GM21737 (cell line): Measurements from ENCODE around the gene URI1.
A peak's percentile ranks its signal among the peaks of the same experiment; 100 is the strongest.
"Not testable (repeated sequence)": the region's sequence is repeated elsewhere in the genome, so short reads cannot be mapped to it uniquely, and the experiment has no call there.

ENCODE experiments used
- ATAC-seq: cut with Tn5 transposase; IDR thresholded peaks from one replicate; pipeline ENCODE4 v1.9.1; 2021; ENCODE audit warnings: mild to moderate bottlenecking, moderate library complexity; ENCODE audit not compliant: unreplicated experiment

The URI1 gene

DNA sequence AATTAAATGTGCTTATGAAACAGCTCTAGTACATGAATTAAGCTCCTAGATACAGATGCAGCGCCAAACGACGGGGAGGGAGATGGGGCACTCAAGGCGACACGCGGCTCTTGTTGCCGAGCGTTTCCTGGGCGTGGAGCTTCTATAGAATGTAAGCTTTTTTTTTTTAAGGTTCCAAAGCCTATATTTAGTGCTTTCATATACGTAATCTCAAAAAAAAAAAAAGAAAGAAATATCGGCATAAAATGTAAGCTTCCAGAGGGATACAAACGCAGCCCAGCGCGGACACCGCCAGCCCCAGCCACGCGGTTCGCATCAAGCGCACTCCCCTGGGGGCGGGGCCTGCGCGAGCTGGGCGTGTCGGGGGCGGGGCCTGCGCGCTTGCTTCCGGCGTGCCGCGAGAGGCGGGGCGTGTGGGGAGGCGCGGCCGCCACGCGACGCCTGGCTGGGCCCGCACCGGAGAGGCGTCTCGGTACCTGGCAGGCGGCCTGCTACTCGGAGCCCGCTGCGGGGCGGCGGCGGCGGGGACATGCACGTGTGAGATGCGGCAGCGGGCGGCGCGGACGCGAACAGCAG is at the start of gene URI1:
Gene URI1, plus strand, starts transcription at position 412 of the 576 bp plus-strand sequence. CDS start 309 bp downstream, outside the sequence.
- peak; percentile 86 for ATAC-seq

DNA sequence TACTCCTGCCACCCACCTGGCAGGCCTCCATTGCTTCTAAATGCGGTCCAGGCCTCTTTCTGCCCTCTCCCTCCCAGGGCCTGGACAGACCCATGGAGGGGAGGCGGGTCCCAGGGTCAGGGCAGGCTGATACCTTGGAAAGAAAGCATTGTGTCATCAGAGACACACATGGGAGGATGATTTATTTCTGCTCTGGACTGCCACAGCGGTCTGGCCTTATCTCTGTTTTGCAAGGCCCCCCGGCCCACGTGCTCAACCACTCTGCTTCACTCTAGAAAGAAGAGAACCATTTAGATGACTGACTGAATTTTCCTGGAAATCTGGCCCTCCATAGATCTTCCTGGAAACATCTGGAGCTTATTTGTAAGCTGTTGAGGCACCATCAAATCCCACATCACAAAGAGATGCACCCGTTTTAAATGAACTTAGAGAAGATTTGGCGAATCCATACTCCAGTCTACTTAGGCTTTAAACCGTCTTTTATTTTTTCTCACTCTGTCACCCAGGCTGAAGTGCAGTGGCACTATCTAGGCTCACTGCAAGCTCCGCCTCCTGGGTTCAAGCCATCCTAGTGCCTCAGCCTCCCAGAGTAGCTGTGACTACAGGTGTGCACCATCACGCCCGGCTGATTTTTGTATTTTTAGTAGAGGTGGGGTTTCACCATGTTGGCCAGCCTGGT is 48.3 kb upstream of the URI1 start:
- no peak for ATAC-seq

DNA sequence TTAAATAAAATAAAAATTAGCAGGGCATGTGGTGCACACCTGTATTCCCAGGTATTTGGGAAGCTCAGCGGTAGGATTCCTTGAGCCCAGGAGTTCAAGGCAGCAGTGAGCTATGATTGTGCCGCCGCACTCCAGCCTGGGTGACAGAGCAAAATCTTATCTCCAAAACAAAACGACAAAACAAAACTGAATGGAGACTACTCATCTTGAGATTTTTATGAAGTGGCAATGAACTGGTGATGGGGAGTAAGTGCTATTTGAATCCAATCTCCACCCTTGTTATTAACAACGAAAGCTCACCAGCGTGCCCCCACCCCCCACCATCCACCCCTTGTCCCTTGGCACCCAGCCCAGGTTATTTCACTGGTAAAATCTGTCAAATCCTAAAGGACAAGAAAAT is 45.2 kb upstream of the URI1 start:
- no peak for ATAC-seq

DNA sequence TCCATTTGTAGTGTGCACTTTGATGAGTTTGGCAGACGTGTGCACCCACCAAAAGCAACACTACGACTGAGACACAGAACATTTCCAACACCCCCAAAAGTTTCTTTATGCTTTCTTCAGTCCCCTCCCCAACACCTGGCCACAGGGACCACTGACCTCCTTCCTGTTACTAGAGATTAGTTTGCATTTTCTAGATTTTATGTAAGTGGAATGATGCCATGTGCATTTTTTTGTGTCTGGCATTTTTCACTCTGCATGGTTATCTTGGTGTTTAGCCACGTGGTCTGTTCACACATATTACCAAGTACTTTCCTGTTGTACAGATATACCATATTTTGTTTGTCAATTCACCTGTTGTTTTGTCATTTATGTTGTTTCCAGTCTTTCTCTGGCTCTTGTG is 44.6 kb upstream of the URI1 start:
- no peak for ATAC-seq

DNA sequence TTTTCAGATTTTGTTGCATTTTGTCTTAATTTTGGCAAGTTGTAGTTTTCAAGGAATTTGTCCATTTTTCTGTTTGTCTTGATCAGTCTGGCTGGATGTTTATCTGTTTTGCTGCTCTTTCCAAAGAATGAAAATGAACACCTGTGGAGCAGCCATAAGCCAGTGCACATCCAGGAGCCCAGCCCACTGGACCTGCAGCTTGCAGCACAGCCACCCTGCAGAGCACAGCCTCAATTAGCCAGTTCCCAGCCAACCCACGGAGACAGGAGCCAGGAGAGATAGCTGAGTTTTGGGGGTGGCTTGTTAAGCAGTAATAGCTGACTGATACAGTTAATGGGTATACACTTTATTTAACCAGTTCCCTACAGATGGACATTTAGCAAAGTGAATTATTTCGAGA is 38.0 kb upstream of the URI1 start:
- ATAC-seq: no peak

DNA sequence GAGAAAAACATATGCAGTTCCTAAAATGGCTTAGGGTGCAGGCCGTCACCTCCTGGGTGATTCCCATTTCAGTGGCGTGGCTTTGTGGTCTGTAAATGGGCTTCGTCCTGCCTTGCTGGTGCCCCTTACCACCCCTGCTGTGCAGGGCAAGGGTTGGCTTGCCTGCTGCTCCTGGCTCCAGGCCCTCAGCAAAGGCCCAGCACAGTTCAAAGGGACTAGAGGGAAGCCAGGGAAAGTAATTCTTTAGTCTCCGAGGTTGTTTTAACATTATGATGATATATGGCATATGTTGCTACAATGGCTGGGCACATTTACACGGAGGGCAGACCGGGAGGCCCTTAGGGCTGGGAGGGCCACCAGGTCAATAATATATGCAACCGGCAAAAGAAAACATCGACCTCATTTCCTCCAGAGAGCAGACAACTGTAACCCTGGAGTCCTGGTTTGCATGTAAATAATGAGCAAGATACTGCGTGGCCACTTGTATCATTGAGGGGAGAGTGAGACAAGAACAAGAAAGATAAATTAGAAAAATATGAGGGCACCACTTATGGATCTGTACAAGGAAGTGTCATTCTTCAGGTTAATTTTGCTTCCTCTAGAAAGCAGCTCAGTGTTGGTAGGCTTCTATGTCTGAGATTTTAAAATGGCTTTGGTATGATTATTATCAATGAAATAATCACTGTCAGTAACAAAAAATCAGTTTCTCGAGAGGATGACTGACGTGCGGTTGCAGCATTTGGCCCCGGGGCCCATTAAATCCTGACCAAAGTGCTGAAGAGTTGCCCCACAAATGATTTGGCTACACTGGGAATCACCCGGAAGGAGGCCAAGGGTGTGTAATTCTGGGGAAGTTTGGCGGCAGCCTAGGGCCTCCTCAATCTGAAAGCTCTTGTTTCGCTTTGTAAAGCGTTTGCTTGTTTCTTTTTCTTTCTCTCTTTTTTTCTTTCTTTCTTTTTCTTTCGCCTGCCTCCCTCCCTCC is 32.8 kb upstream of the URI1 start:
- ATAC-seq: no peak

GRCh38 chr19:29914933-29915332 is 27.1 kb upstream of the URI1 start:
- ATAC-seq: no peak

- not testable (repeated sequence) for ATAC-seq
Measured at GRCh38 chr19:29915832-29916231, 26.2 kb upstream of the URI1 start.

DNA sequence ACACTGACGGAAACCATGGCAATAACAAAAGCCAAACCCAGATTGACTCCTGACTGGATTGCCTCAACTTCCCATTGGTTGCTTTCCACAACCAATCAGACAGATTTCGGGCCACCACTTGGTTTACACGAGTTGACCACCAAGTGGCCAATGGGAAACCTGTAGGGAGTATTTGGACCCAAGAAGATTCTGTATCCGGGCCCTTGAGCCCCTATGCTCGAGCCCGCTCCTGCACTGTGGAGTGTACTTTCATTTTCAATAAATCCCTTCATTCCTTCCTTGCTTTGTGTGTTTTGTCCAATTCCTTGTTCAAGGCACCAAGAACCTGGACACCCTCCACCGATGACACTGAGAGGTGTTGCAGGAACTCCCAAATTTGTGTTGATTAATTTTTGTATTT is 24.1 kb upstream of the URI1 start:
- no peak for ATAC-seq

DNA sequence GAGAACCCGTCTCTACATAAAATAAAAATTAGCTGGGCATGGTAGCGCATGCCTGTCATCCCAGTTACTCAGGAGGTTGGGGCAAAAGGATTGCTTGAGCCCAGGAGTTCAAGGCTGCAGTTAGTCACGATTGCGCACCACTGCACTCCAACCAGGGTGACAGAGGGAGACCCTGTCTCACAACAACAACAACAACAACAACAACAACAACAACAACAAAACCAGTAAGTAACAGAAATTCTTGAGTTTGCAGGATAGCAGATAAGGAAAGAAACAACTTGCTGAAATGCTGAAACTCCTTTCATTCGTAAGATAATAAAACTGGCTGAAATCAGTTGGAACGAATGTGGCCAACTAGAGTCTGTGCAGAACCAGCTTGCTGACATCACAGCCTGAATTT is 23.1 kb upstream of the URI1 start:
- ATAC-seq: no peak

GRCh38 chr19:29922972-29923371 is 19.1 kb upstream of the URI1 start:
- no peak for ATAC-seq

DNA sequence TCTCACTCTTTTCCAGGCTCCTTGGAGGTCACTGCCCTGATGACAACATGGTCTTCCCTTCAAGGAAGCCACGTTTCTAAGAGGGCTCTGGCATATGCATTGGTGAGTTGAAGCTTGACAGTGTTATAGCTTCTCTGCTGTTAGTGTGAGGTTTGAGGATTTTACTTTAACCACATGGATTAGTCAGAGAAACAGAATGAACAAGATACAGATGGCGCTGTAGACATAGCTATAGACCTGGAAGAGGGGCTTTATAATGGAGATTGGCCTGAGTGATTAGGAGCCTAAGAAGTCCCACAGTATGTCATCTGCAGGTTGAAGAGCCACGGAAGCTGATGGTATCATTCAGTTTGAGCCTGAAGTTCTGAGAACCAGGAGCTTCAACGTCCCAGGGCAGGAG is 18.4 kb upstream of the URI1 start:
- ATAC-seq: no peak

DNA sequence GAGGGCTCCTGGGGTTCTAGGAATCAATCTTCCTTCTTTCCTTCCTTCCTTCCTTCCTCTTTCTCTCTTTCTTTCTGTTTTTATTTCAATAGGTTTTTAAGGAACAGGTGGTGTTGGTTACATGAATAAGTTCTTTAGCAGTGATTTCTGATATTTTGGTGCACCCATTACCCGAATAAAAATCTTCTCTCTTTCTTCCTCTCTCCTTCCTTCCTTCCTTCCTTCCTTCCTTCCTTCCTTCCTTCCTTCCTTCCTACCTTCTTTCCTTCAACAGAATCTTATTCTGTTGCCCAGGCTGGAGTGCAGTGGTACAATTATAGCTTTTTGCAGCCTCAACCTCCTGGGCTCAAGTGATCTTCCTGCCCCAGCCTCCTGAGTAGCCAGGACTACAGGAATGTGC is 16.0 kb upstream of the URI1 start:
- no peak for ATAC-seq

DNA sequence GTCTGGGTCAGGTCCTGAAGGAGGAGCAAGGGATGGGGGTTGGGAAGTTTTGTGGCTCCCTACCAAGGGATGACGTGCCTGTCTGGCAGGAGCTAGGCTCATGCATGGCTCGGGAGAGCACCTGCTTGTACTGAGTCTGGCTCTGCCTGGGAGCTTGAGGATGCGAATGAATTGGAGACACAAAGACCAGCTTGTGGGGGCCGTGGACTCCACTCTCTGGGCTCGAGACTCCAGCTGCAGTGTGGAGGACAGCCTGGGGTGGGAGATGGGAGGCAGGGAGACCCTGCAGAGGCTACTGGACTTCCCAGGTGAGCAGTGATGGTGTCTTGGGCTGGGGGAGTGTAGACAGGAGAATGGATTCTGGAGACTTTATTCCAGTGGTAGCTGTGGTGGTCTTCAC is 15.2 kb upstream of the URI1 start:
- no peak for ATAC-seq

- ATAC-seq: no peak
Measured at GRCh38 chr19:29927944-29928625, 14.0 kb upstream of the URI1 start.

DNA sequence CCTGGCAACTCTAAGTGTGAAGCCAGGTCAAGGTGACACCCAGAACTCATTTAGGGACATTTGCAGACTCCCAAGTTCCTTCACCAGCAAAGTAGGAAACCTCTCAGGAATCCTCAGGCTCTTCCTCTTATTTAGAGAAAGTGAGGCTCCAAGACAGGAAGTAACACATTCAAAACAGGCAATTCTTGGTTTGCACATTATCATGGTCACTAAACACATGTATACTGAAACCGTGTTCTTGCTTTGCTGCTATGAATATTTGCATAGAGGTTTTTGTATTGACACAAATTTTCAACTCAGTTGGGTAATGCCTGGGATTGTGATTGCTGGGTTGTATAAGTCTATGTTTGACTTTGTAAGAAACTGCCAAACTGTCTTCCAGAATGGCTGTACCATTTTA is 13.2 kb upstream of the URI1 start:
- ATAC-seq: peak; percentile 59

- no peak for ATAC-seq
Measured at GRCh38 chr19:29934257-29934656, 7.8 kb upstream of the URI1 start.

- no peak for ATAC-seq
Measured at GRCh38 chr19:29934781-29935180, 7.3 kb upstream of the URI1 start.

DNA sequence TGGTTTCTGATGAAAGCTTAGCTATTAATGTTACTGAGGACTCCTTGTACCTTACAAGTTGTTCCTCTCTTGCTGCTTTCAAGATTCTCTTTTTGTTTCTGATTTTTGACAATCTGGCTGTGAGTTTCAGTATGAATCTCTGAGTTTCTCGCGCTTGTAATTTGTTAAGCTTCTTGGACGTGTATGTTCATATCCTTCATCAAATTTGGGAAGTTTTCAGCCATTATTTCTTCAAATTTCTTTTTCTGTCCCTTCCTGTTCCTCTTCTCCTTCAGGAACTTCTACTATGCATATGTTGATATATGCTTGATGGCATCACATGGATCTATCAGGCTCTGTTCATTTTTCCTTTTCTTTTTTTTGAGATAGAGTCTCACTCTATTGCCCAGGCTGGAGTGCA is 5.6 kb upstream of the URI1 start:
- no peak for ATAC-seq

- no peak for ATAC-seq
Measured at GRCh38 chr19:29939628-29940027, 2.4 kb upstream of the URI1 start.

GRCh38 chr19:29940971-29941585 is 961 bp upstream of the URI1 start:
- no peak for ATAC-seq
